GM13976 (cell line): ENCODE data around the gene FOXD3.

Source experiments
- DNase-seq: peaks from one replicate; pipeline ENCODE4 v3.0.0; 2012; ENCODE audit warnings: low spot score
- CTCF ChIP-seq: IDR thresholded peaks from 2 replicates; pipeline ENCODE4 v1.5.1; 2012; ENCODE audit warnings: borderline replicate concordance, mild to moderate bottlenecking; ENCODE audit not compliant: insufficient read depth; ENCODE audit errors: extremely low read depth, missing control alignments, control extremely low read depth
- in situ Hi-C: fragments of 300-500 bp; cut with MboI; formaldehyde crosslinking; loops from one replicate; pipeline ENCODE4 v1.12.0; 2022; ENCODE audit warnings: low sequenced_read_pairs, mixed read lengths, inconsistent platforms; ENCODE audit not compliant: unreplicated experiment

FOXD3 gene

GRCh38 chr1:63281753-63282152 lies 40.6 kb upstream of the FOXD3 start:
- TF ChIP-seq CTCF = no peak

GRCh38 chr1:63289135-63289534 lies 33.2 kb upstream of the FOXD3 start:
- in situ Hi-C loops = no loop called here
- no peak for TF ChIP-seq CTCF

More at GRCh38 chr1:63281753-63282152, 40.6 kb upstream of the FOXD3 start:
- in situ Hi-C loops = no loop called here
- no peak for DNase-seq

GRCh38 chr1:63294803-63295594 lies 27.4 kb upstream of the FOXD3 start:
- in situ Hi-C loops = no loop called here
- TF ChIP-seq CTCF = no peak
- DNase-seq = no peak

More at GRCh38 chr1:63289135-63289534, 33.2 kb upstream of the FOXD3 start:
- DNase-seq = no peak

- no peak for DNase-seq
- in situ Hi-C loops = no loop called here
- no peak for TF ChIP-seq CTCF
Observed at GRCh38 chr1:63304410-63304809, 18.0 kb upstream of the FOXD3 start.

- no peak for TF ChIP-seq CTCF
- in situ Hi-C loops = no loop called here
- DNase-seq = no peak
Observed at GRCh38 chr1:63305043-63305442, 17.3 kb upstream of the FOXD3 start.

- no peak for DNase-seq
- no peak for TF ChIP-seq CTCF
- in situ Hi-C loops = no loop called here
Observed at GRCh38 chr1:63307196-63307794, 15.1 kb upstream of the FOXD3 start.
